Thymus (tissue), 11 donors: Measurements from ENCODE around the gene MAPK12. TPM values are rescaled to one million over a fixed set of nuclear protein-coding genes. Genes with fewer than 3 reads are reported as not detected.

ENCODE experiments used
- DNase-seq, 9 donors: peaks; one replicate each; pipeline ENCODE4 v3.0.0-alpha.2; 2013; ENCODE audit warnings: low spot score in 9 of 9, low read depth in 6 of 9, missing footprints in 1 of 9
- H3K27ac ChIP-seq, 2 donors: one replicate each; pipeline ENCODE4 v1.5.1; 2013; ENCODE audit warnings: control low read depth in 1 of 2, low read depth in 1 of 2, low read length in 1 of 2, mild to moderate bottlenecking in 1 of 2, moderate library complexity in 1 of 2
- H3K27me3 ChIP-seq, 2 donors: one replicate each; pipeline ENCODE4 v1.5.1; 2013; ENCODE audit warnings: low read length in 1 of 2; ENCODE audit not compliant: control insufficient read depth in 2 of 2, insufficient read depth in 1 of 2
- H3K36me3 ChIP-seq, 2 donors: one replicate each; pipeline ENCODE4 v1.5.1; 2013; ENCODE audit warnings: low read length in 1 of 2, mild to moderate bottlenecking in 1 of 2, moderate library complexity in 1 of 2; ENCODE audit not compliant: control insufficient read depth in 2 of 2, insufficient read depth in 2 of 2
- H3K4me1 ChIP-seq, 2 donors: one replicate each; pipeline ENCODE4 v1.5.1; 2013; ENCODE audit warnings: low read length in 2 of 2; ENCODE audit not compliant: control insufficient read depth in 2 of 2, insufficient read depth in 2 of 2
- H3K4me3 ChIP-seq, 2 donors: one replicate each; pipeline ENCODE4 v1.5.1; 2013; ENCODE audit warnings: low read length in 2 of 2, control low read depth in 1 of 2, mild to moderate bottlenecking in 1 of 2
- H3K9me3 ChIP-seq, 2 donors: one replicate each; pipeline ENCODE4 v1.5.1; 2013; ENCODE audit warnings: low read length in 1 of 2, mild to moderate bottlenecking in 1 of 2; ENCODE audit not compliant: control insufficient read depth in 2 of 2, insufficient read depth in 1 of 2
- WGBS: extraction: QIAGEN DNeasy Blood & Tissue Kit; methylation state at CpG from one replicate; pipeline ENCODE4 v1.1.7; 2013; 5-methylcytosine and 5-hydroxymethylcytosine counted together
- polyA plus RNA-seq: library from polyadenylated mRNA; stranded (reverse); fragments of 200-250 nt; gene quantifications from one replicate; pipeline ENCODE4 v1.2.3, GENCODE V29; 2013
- total RNA-seq: library from RNA; stranded (reverse); fragments of 120-200 nt; gene quantifications from one replicate; pipeline ENCODE4 v1.2.4, GENCODE V29; 2013
- donor health status: healthy.

MAPK12 gene
- total and polyA plus RNA-seq, 2 donors = 2.2 to 8.2 TPM

- H3K4me3 ChIP-seq = no peak overlapping the region
- H3K9me3 ChIP-seq = peaks cover 0 to 5% of the 10 kb centered on the region in 2 donors
- WGBS = 98% methylated on average over 20 of the region's 20 CpGs
- no peaks in the 10 kb centered on the region for H3K4me1 ChIP-seq
- no peaks in the 10 kb centered on the region for H3K27me3 ChIP-seq
- H3K27ac ChIP-seq = no peak overlapping the region
- DNase-seq = no peak
- H3K36me3 ChIP-seq = peaks cover 32 to 70% of the 10 kb centered on the region in 2 donors
Measured at GRCh38 chr22:50232481-50233151, 28.9 kb downstream of the MAPK12 start.

GRCh38 chr22:50229370-50229769 is 32.1 kb downstream of the MAPK12 start:
- no peak for DNase-seq
- H3K36me3 ChIP-seq = peaks cover 42 to 80% of the 10 kb centered on the region in 2 donors
- no peaks in the 10 kb centered on the region for H3K9me3 ChIP-seq
- no peaks in the 10 kb centered on the region for H3K27me3 ChIP-seq
- no peak overlapping the region for H3K27ac ChIP-seq
- H3K4me1 ChIP-seq = no peaks in the 10 kb centered on the region
- 99% methylated on average over 16 of the region's 16 CpGs for WGBS
- H3K4me3 ChIP-seq = no peak overlapping the region

- Histone ChIP-seq H3K27ac (no peak overlapping the region), H3K4me3 (no peak overlapping the region), H3K36me3 (peaks cover 47 to 80% of the 10 kb centered on the region in 2 donors), H3K4me1 (no peaks in the 10 kb centered on the region), H3K27me3 (no peaks in the 10 kb centered on the region), H3K9me3 (no peaks in the 10 kb centered on the region)
- DNase-seq = no peak
- WGBS = 97% methylated on average over 9 of the region's 9 CpGs
Measured at GRCh38 chr22:50228366-50228765, 33.1 kb downstream of the MAPK12 start.

- Histone ChIP-seq H3K4me1 (no peaks in the 10 kb centered on the region), H3K9me3 (no peaks in the 10 kb centered on the region), H3K27me3 (no peaks in the 10 kb centered on the region), H3K36me3 (peaks cover 48 to 78% of the 10 kb centered on the region in 2 donors), H3K4me3 (no peak overlapping the region), H3K27ac (no peak overlapping the region)
- DNase-seq = no peak
- WGBS = 97% methylated on average over 25 of the region's 25 CpGs
Measured at GRCh38 chr22:50227579-50228215, 33.8 kb downstream of the MAPK12 start.

GRCh38 chr22:50226875-50227165 is 34.7 kb downstream of the MAPK12 start:
- Histone ChIP-seq H3K9me3 (no peaks in the 10 kb centered on the region), H3K4me3 (no peak overlapping the region), H3K27me3 (no peaks in the 10 kb centered on the region), H3K27ac (no peak overlapping the region), H3K4me1 (no peaks in the 10 kb centered on the region), H3K36me3 (peaks cover 53 to 77% of the 10 kb centered on the region in 2 donors)
- DNase-seq = no peak
- WGBS = 94% methylated on average over 18 of the region's 18 CpGs

- WGBS = 97% methylated on average over 31 of the region's 31 CpGs
- H3K36me3 ChIP-seq = peaks cover 59 to 82% of the 10 kb centered on the region in 2 donors
- H3K27ac ChIP-seq = no peak overlapping the region
- no peak for DNase-seq
- no peak overlapping the region for H3K4me3 ChIP-seq
- no peaks in the 10 kb centered on the region for H3K4me1 ChIP-seq
- no peaks in the 10 kb centered on the region for H3K9me3 ChIP-seq
- no peaks in the 10 kb centered on the region for H3K27me3 ChIP-seq
Measured at GRCh38 chr22:50226063-50226874, 35.2 kb downstream of the MAPK12 start.

- H3K9me3 ChIP-seq = no peaks in the 10 kb centered on the region
- peaks cover 68 to 88% of the 10 kb centered on the region in 2 donors for H3K36me3 ChIP-seq
- H3K27ac ChIP-seq = no peak overlapping the region
- no peaks in the 10 kb centered on the region for H3K4me1 ChIP-seq
- no peaks in the 10 kb centered on the region for H3K27me3 ChIP-seq
- H3K4me3 ChIP-seq = no peak overlapping the region
- 97% methylated on average over 24 of the region's 24 CpGs for WGBS
- DNase-seq = no peak
Measured at GRCh38 chr22:50225200-50225969, 36.1 kb downstream of the MAPK12 start.

GRCh38 chr22:50224071-50224470 is 37.4 kb downstream of the MAPK12 start:
- 99% methylated on average over 16 of the region's 16 CpGs for WGBS

More at GRCh38 chr22:50224071-50224470, 37.4 kb downstream of the MAPK12 start:
- peaks cover 76 to 93% of the 10 kb centered on the region in 2 donors for H3K36me3 ChIP-seq
- no peak for DNase-seq
- H3K27ac ChIP-seq = no peak overlapping the region
- no peaks in the 10 kb centered on the region for H3K9me3 ChIP-seq
- H3K27me3 ChIP-seq = no peaks in the 10 kb centered on the region
- no peaks in the 10 kb centered on the region for H3K4me1 ChIP-seq
- H3K4me3 ChIP-seq = no peak overlapping the region
